ENCODE results near the gene TFPI. TPM values are rescaled to one million over a fixed set of nuclear protein-coding genes. Genes with fewer than 3 reads are reported as not detected.

Gene TFPI
- total and polyA plus RNA-seq, 2 donors (not counting 3 experiments of a cell fraction or from before 2014, with no cell fraction given), result 177 to 286 TPM

DNA sequence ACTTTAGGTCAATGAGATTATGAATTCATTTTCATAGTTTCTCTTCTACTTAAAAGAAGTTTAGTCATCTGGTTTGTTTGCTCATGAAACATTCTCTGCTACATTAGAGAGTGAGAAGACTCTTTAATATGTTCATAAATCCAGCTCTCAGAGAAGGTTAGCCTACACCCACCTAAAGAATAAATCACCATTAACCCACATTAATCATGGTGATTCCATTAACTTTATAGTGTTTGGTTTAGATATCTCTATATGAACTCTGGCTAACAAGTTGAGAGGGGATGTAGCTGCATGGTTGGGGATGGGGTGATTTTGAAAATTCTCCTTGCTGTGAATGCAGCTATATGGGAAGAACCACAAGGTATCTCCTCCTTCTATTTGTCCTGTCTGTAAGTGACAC is 10.7 kb downstream of the TFPI start:
- H3K79me2 ChIP-seq (ENCODE audit: control insufficient read depth, insufficient read depth, low read length), result peaks cover 56% of the 10 kb centered on the region
- no peak for DNase-seq (ENCODE audit: low read depth, low spot score)
- peaks cover 5 to 13% of the 10 kb centered on the region in 2 experiments for H3K36me3 ChIP-seq (ENCODE audit: control insufficient read depth in 2 of 2, extremely low read depth in 1 of 2, insufficient read depth in 2 of 2, low read length in 2 of 2)

DNA sequence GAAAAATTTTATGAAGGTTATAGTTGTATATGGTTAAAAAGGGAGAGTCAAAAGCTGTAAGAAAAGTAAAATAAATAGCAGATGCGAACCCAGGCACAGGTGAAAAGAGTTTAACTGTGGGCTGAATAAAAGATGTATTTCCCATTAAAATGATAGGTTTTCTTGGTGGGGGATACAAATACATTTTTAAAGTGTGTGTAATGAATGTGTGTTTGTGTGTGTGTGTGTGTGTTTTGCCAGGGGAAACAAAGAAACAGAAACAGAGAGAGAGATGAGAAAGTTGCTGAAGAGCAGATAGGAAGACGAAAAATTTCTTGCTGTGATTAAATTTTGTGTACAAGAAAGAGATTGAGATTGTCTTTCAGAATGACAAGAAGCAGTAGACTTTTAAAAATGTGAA is 12.1 kb downstream of the TFPI start:
- intact Hi-C loops (cut with micrococcal nuclease), result no loop called here
- CTCF ChIA-PET, result interaction anchor here (1.1 kb wide), 1 partner anchor 36 kb away, joined by 3 read pairs; no protein-coding TSS in a partner anchor
- DNase-seq (ENCODE audit: low read depth, low spot score) (no peak), FAIRE-seq (no peak)
- Histone ChIP-seq H3K36me3 (ENCODE audit: control insufficient read depth in 2 of 2, extremely low read depth in 1 of 2, insufficient read depth in 2 of 2, low read length in 2 of 2) (peaks cover 5 to 8% of the 10 kb centered on the region in 2 experiments), H4K20me1 (replicated peaks; ENCODE audit: control insufficient read depth, extremely low read depth, insufficient read depth, low read length) (no peaks in the 10 kb centered on the region), H3K79me2 (ENCODE audit: control insufficient read depth, insufficient read depth, low read length) (peaks cover 63% of the 10 kb centered on the region), H3K4me2 (ENCODE audit: insufficient read depth, low read length) (peak overlapping the region; percentile 72), H2AFZ (ENCODE audit: low read depth, low read length) (no peak overlapping the region), H3K27me3 (ENCODE audit: control insufficient read depth in 2 of 2, insufficient read depth in 2 of 2, low read length in 2 of 2) (no peaks in the 10 kb centered on the region), H3K9me3 (replicated peaks; ENCODE audit: control insufficient read depth, insufficient read depth, low read length) (no peaks in the 10 kb centered on the region), H3K4me1 (ENCODE audit: control insufficient read depth, extremely low read depth, insufficient read depth, low read length) (peaks cover 62% of the 10 kb centered on the region), H3K27ac (ENCODE audit: insufficient read depth, low read depth, low read length) (peak overlapping the region; percentile 94), H3K4me3 (replicated peaks in 1 of 3; ENCODE audit: insufficient read depth in 1 of 3, low read depth in 1 of 3, low read length in 3 of 3) (peak overlapping the region in 1 of 3 experiments; percentile 11), H3K9me1 (replicated peaks; ENCODE audit: control insufficient read depth, extremely low read depth, insufficient read depth, low read length) (no peaks in the 10 kb centered on the region), H3K9ac (replicated peaks; ENCODE audit: extremely low read depth, insufficient read depth, low read length) (peak overlapping the region; percentile 77)
- POLR2A ChIA-PET, result no interaction called here
- TF ChIP-seq, protein P1, sequence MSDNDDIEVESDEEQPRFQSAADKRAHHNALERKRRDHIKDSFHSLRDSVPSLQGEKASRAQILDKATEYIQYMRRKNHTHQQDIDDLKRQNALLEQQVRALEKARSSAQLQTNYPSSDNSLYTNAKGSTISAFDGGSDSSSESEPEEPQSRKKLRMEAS (IDR thresholded peaks at IDR 0.05; ENCODE audit: insufficient read depth, insufficient read length), result no peak
- dilution Hi-C loops (cut with MboI; ENCODE audit: extremely low pct_ligation_motif_present, low sequenced_read_pairs), result no loop called here
- BruUV-seq (replicated peaks), result TSS peak; percentile 18

More for the DNA sequence above, 10.7 kb downstream of the TFPI start:
- peak overlapping the region; percentile 45 for H3K9ac ChIP-seq (replicated peaks; ENCODE audit: extremely low read depth, insufficient read depth, low read length)
- no peak overlapping the region for H2AFZ ChIP-seq (ENCODE audit: low read depth, low read length)
- H3K27me3 ChIP-seq (ENCODE audit: control insufficient read depth in 2 of 2, insufficient read depth in 2 of 2, low read length in 2 of 2), result no peaks in the 10 kb centered on the region
- no peaks in the 10 kb centered on the region for H3K9me1 ChIP-seq (replicated peaks; ENCODE audit: control insufficient read depth, extremely low read depth, insufficient read depth, low read length)
- ChIA-PET POLR2A (interaction anchor here (0.6 to 2.5 kb wide), 3 partner anchors 11 to 78 kb away, joined by 7 read pairs; partner anchors contain the start of gene TFPI), CTCF (interaction anchor here (1.2 to 7.5 kb wide), 5 partner anchors 10 to 44 kb away, joined by 3 to 71 read pairs (median 15); partner anchors contain the start of gene TFPI)
- peaks cover 76% of the 10 kb centered on the region for H3K4me1 ChIP-seq (ENCODE audit: control insufficient read depth, extremely low read depth, insufficient read depth, low read length)
- H3K27ac ChIP-seq (ENCODE audit: insufficient read depth, low read depth, low read length), result peak overlapping the region; percentile 61
- FAIRE-seq, result no peak
- no TSS peak for BruUV-seq (replicated peaks)
- intact Hi-C loops (cut with micrococcal nuclease), result no loop called here
- no peaks in the 10 kb centered on the region for H3K9me3 ChIP-seq (replicated peaks; ENCODE audit: control insufficient read depth, insufficient read depth, low read length)
- TF ChIP-seq, protein P2, sequence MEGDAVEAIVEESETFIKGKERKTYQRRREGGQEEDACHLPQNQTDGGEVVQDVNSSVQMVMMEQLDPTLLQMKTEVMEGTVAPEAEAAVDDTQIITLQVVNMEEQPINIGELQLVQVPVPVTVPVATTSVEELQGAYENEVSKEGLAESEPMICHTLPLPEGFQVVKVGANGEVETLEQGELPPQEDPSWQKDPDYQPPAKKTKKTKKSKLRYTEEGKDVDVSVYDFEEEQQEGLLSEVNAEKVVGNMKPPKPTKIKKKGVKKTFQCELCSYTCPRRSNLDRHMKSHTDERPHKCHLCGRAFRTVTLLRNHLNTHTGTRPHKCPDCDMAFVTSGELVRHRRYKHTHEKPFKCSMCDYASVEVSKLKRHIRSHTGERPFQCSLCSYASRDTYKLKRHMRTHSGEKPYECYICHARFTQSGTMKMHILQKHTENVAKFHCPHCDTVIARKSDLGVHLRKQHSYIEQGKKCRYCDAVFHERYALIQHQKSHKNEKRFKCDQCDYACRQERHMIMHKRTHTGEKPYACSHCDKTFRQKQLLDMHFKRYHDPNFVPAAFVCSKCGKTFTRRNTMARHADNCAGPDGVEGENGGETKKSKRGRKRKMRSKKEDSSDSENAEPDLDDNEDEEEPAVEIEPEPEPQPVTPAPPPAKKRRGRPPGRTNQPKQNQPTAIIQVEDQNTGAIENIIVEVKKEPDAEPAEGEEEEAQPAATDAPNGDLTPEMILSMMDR (IDR thresholded peaks at IDR 0.05; ENCODE audit: extremely low read depth in 1 of 2, insufficient read depth in 1 of 2, low read depth in 1 of 2, low read length in 2 of 2), result no peak
- peak; percentile 23 for TF ChIP-seq POLR2A (IDR thresholded peaks at IDR 0.05; ENCODE audit: low read depth, low read length)
- peak overlapping the region; percentile 41 for H3K4me2 ChIP-seq (ENCODE audit: insufficient read depth, low read length)
- dilution Hi-C loops (cut with MboI; ENCODE audit: extremely low pct_ligation_motif_present, low sequenced_read_pairs), result no loop called here
- no peaks in the 10 kb centered on the region for H4K20me1 ChIP-seq (replicated peaks; ENCODE audit: control insufficient read depth, extremely low read depth, insufficient read depth, low read length)
- no peak overlapping the region for H3K4me3 ChIP-seq (replicated peaks in 1 of 3; ENCODE audit: insufficient read depth in 1 of 3, low read depth in 1 of 3, low read length in 3 of 3)
